Occipital lobe (tissue), 2 donors: ENCODE measurements around the gene IP6K3. TPM values are rescaled to one million over a fixed set of nuclear protein-coding genes. Genes with fewer than 3 reads are reported as not detected.
A peak's percentile ranks its signal among the peaks of the same experiment; 100 is the strongest.

Experiments used
- DNase-seq: peaks from one replicate; lab custom pipeline; 2025; lab: John Stamatoyannopoulos, UW
- total RNA-seq: library from RNA; depleted of rRNA; stranded (reverse); fragments of >200 nt; gene quantifications from one replicate; pipeline ENCODE4 v1.2.3, GENCODE V29; 2014

IP6K3 gene
- total RNA-seq, 1 donor from 2014 or later, result not detected

DNA sequence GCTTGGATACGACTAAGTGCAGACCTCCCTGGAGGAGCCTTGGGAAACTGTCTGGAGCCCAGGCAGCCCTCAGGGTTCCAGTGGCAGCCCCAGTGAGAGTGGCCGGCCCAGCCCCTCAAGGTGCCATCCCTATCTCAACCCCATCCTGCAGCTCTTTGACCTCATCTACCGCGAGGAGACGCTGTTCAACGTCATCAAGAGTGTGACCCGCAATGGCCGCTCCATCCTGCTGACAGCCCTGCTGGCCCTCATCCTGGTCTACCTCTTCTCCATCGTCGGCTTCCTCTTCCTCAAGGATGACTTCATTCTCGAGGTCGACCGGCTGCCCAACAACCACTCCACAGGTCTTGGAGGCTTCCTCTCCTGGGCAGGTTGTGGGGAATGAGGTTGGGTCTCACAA, 55.9 kb downstream of the IP6K3 start:
- no peak for DNase-seq

DNA sequence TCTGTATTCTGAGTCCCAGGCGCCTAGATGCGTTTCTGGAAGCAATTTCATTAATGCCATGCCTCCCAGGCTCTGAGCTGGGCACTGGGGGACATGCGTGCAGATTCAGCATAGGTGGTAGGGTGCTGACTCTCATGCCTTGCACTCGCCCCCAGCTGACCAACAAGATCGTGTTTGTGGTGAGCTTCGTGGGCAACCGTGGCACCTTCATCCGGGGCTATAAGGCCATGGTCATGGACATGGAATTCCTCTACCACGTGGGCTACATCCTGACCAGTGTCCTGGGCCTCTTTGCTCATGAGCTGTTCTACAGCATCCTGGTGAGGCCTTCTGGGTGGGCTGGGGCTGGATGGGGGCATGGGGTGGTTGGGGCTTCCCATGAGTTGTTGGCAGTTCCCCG, 56.8 kb downstream of the IP6K3 start:
- DNase-seq, result no peak

DNA sequence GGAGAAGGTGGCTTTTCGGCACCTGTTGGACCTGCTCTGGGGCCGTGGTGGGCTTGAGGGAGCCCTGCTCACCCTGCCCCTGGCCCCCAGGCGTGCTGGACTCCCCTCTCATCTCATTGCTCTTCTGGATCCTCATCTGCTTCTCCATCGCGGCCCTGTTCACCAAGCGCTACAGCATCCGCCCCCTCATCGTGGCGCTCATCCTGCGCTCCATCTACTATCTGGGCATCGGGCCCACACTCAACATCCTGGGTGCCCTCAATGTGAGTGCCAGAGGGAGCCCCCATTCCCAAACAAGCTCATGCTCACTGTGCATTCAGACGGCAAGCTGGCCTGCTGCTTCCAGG, 57.6 kb downstream of the IP6K3 start:
- no peak for DNase-seq

DNA sequence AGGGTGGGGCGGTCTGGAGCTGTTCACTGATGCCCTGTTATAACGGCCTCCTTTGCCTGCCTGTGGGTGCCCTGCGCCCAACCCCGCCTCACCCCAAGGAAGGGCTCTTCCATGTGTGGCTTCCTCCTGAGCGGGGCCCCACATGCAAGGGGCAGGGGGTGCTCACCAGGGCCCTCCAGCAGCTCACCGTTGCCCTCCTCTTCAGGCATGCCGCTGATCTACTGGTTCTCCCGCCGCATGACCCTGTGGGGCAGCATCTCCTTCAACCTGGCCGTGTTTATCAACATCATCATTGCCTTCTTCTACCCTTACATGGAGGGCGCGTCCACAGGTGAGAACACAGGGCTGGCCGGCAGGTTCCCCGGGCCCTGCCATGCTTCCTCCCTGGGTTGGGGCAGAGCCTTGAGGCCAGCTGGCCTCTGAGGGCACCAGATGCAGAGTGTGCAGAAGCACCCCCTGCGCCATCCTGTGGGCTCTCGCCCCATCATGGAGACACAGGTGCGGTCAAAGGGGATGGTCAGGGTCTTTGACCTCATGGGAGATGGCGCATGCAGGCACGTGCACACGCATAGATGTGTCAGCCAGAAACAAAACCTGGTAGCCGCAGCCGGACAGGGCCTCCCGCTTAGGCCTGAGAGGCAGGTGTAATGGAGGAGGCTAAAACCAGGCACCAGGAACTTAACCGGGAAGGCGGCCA, 58.1 kb downstream of the IP6K3 start:
- no peak for DNase-seq

DNA sequence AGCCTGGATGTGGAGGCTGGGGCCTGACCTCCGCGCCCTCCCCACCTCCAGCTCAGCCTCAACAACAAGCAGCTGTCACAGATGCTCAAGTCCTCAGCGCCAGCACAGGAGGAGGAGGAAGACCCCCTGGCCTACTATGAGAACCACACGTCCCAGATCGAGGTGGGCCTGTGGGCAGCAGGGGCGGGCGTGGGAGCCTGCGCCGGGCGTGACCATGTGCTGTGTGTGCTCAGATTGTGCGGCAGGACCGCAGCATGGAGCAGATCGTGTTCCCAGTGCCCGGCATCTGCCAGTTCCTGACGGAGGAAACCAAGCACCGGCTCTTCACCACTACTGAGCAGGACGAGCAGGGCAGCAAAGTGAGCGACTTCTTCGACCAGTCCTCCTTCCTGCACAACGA, 58.7 kb downstream of the IP6K3 start:
- DNase-seq, result no peak

DNA sequence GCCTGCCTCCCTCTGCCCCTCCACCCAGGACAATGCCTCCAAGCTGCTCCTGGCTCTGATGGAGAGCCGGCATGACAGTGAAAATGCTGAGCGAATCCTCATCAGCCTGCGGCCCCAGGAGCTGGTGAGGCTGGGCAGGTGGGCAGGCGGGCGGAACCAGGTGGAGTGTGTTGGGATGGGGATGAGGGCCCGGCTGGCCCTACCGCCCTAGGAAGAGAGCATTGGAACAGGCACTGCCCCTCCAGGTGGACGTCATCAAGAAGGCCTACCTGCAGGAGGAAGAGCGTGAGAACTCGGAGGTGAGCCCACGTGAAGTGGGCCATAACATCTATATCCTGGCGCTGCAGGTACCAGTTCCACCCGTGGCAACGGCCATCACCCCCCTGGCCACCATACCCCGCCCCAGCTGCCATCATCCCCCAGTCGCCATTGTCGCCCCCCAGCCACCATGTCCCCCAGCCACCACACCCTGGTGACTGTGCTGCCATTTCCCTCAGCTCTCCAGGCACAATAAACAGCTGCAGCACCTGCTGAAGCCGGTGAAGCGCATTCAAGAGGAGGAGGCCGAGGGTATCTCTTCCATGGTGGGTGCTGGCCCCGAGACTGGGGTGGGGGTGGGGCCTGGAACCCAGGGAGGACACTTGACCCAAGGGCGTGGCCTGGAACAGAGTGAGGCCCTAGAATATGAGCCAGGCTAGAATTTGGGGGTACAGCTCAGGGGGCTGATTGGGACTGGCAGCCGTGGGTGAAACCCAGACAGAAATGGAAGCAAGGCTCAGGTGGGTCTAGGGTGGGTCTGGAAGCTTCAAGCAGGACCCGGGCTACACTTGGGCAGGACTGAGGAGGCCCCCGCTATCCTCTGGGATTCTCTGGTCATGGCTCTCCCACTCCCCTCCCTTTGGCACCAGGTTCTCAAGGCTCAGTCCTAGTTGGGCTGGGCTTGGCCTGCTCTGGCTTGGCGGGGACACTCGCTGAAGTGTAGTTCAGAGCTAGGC, 59.4 kb downstream of the IP6K3 start:
- DNase-seq, result no peak

DNA sequence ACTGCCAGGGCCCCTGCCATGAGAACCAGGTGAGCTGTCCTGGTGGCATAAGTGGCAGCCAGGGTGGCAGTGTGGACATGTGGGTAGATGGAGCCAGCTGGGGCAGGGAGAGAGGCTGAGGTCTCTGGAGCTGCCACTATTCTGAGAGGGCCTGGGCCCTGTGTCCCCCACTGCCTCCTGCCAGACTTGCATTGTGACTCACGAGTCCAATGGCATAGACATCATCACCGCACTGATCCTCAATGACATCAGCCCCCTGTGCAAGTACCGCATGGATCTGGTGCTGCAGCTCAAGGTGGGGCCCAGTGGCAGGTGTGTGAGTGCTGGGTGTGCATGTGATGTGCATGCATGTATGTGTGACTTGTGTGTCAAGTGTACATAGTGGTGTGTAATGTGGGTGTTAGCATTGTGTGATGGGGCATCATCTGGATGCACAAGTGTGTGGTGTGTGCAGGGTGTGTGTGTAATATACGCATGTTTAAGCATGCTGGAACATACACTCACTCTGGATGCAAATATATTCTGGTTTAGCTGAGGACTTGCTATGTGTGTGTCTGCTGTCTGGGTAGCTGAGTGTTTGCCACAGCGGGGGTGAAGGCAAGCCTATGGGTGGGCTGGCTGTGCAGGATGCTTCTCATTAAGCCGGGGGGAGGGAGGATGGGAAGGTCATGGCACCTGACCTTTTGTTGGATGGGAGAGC, 60.3 kb downstream of the IP6K3 start:
- no peak for DNase-seq

DNA sequence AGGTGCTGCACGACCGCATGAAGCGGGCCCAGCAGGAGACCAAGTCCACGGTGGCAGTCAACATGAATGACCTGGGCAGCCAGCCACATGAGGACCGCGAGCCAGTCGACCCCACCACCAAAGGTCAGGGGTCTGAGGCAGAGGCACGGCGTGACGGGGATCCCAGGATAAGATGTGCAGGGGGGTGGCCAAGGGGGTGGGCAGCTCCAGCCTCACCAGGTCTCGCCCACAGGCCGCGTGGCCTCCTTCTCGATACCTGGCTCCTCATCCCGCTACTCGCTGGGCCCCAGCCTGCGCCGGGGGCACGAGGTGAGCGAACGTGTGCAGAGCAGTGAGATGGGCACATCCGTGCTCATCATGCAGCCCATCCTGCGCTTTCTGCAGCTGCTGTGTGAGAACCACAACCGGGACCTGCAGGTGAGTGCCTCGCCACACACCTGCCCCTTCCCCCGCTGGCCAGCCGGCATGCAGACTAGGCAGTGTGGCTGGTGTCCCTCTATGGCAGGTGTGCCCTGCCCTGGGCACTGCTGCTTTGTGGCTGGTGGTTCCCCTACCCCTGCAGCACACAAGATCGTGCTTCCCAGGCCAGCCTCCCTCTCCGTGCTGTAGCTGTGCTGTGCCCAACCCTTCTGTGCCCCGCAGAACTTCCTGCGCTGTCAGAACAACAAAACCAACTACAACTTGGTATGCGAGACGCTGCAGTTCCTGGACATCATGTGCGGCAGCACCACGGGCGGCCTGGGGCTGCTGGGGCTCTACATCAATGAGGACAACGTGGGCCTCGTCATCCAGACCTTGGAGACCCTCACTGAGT, 61.1 kb downstream of the IP6K3 start:
- no peak for DNase-seq

DNA sequence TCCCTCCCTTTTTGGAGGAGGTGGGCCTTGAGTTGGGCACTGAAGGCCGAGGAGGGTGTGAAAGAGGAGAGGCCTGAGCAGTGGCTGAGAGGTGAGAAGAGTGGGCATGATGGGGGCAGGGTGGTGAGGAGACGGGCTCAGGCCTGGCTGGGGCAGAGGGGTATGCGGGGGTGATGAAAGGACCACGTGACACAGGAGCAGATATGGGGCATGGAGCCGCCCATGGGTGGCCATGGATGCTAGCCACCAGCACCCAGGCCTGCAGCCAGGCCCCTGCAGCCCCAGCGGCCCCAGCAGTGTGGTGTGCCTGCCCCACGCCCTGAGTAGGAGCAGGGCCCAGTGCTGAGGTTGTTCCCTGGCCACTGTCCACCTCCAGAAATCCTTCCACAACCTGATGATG, 61.7 kb downstream of the IP6K3 start:
- no peak for DNase-seq

DNA sequence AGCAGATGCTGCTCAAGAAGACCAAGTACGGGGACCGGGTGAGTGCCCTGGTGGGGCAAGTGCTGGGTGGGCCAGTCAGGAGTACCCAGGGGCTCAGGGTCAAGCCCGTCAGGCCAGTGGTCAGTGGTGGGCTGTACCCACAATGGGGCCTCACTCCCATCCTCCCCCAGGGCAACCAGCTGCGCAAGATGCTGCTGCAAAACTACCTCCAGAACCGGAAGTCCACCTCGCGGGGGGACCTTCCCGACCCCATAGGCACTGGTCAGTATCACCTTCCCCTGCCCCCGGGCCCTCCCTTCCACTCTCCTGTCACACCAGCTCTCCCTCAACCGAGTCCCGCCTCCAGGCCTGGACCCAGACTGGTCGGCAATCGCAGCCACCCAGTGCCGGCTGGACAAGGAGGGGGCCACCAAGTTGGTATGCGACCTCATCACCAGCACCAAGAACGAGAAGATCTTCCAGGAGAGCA, 62.2 kb downstream of the IP6K3 start:
- DNase-seq, result no peak

DNA sequence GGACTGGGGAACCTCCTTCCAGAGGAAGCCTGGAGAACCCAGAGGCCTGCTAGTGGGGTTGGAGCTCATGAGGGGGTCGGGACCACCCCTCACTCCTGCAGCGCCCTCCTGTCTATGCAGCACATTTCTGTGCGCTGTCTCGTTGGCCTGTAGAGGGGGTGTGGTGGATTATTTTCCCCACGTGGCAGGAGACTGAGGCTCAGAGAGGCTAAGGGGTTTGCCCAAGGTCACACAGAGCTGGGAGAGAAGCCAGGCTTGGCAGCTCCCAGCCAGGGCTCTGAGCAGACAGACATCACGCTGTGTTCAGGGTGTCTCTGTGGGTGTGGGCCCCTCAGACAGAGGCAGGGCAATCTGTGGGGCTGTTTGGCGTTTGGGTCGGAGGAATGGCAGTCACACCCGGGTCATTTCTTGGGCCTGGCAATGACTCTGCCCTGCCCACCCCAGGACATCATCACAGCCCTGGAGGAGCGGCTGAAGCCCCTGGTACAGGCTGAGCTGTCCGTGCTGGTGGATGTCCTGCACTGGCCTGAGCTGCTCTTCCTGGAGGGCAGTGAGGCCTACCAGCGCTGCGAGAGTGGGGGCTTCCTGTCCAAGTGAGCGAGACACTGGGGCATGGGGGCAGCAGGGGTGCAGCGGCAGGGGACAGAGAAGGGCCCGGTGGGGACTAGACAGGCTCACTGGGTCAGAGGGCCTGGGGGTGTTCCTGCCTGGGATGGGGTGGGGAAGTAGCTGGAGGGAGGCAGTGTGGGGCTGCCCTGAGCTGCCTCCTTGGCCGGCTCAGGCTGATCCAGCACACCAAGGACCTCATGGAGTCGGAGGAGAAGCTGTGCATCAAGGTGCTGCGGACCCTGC, 62.9 kb downstream of the IP6K3 start:
- DNase-seq, result no peak

DNA sequence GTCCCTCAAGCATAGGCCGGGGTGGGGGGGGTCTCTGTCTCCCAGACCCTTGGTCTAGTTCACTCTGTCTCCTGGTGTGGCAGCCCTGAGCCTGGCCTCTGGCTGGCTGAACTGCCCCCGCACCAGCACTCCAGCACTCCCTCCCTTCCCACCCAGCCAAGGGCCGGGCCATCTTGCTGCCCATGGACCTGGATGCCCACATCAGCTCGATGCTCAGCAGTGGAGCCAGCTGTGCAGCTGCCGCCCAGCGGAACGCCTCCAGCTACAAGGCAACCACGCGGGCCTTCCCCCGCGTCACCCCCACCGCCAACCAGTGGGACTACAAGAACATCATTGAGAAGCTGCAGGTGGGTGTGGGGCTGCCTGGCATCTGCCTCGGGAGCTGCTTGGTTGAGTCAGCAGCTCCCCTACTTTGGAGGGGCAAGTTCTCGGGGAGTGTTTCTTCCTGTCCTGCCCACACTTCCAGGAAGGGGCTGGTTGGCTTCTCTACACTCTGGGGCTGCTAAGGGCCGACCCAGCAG, 63.6 kb downstream of the IP6K3 start:
- peak; percentile 64 for DNase-seq

DNA sequence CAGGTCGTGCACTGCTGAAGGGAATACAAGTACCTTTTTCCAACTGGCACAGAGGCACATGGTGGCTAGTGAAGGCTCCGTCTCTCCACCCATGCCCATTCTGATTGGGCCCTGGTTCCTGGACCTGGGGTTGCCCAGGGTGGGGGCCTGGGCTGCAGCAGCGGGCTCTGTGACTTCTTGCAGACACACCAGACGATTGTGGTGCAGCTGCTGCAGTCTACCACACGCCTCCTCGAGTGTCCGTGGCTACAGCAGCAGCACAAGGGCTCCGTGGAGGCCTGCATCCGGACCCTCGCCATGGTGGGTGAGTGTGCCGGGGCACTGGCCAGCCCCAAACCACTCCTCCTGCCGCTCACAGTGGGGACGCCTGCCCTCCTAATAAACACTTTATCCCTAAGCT, 64.4 kb downstream of the IP6K3 start:
- DNase-seq, result no peak

DNA sequence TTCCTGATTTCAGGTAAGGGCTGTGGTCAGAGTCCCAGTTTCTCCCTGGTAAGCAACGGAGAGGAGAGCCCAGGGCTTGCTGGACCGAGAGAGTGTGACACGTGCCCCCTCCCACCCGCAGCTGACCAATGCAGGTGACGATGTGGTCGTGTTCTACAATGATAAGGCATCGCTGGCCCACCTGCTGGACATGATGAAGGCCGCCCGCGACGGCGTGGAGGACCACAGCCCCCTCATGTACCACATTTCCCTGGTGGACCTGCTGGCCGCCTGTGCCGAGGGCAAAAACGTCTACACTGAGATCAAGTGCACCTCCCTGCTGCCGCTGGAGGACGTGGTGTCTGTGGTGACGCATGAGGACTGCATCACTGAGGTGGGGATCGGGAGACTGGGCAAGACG, 66.9 kb downstream of the IP6K3 start:
- DNase-seq, result no peak

DNA sequence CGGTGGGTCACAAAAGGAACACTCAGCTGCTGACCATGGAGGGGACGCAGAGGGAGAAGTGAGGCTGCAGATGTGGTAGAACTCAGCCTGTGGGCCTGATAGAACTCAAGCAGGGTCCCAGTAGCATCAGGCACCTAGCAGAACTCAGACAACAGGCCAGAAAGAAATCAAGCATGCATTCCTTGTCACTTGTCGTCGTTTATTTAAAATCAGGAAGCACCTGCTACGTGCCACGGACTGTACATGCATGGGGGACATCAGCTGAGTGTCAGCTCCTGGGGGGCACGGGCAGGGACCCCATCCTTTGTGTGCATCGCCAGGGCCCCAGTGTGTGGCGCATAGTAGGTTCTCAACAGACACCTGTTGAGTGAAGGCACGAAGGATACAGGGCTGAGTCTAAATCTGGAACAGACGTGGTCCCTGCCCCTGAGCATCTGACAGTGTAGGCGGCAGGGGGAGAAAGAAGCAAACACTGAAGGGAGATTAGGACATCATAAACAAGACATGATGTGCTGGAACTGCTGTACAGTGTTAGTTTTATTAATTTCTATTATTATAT, 67.7 kb downstream of the IP6K3 start:
- no peak for DNase-seq

DNA sequence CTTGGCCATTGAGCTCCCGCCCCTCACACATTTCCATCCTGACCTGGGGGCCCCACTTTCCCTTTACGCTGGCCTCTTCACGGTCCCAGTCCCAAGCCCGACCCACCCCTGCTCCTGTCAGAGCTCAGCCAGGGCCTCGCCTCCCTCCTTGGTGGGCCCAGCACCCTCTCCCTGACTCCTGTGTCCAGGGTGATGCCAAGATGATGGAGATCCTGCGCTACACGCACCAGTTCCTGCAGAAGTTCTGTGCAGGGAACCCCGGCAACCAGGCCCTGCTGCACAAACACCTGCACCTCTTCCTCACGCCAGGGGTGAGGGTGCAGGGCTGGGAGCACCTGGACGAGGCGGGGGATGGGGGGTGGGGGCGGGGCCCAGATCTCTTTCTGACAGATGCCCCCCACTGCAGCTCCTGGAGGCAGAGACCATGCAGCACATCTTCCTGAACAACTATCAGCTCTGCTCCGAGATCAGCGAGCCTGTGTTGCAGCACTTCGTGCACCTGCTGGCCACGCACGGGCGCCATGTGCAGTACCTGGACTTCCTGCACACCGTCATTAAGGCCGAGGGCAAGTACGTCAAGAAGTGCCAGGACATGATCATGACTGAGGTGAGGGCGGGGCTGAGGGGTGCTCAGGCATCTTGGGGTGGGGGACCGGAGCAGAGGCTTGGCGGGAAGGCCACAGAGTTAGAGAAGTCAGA, 68.3 kb downstream of the IP6K3 start:
- no peak for DNase-seq

DNA sequence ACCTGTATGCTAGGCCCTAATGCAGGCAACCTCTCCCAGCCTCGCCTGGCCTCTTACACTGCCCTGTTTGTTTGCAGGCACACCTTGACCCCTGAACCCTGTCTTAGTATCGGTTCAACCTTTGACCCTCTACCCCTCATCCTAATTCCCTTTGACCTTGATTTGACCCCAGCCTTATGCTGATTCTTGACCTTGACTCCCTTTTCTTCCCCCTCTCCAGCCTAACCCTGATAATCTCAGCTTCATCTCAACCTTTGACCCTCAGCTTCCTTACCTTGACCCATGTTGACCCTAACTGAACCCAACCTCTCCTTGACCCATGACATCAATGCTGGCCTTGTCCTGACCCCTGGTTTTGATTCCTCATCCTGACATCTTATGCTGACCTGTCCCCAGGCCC, 69.0 kb downstream of the IP6K3 start:
- DNase-seq, result no peak

DNA sequence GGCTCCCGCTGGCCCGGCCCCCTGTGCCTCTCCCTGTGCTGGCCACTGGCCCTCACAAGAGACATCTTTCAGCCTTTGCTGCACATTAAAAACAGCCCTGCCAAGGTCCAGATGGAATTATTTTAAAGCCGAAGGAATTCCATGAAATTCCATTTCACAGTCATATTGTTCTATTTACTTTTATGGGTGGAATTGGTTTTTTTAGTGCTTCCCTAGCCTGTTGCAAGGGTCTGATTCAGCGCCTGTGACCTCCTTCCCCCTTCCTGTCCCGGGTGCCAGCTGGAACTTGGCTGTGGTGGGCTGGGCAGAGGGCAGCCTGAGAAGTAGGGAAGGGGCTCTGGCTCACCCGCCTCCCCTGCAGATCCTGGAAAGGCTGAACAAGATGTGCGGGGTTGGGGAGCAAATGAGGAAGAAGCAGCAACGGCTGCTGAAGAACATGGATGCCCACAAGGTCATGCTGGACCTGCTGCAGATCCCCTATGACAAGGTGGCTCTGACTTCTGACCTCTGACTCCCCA, 69.5 kb downstream of the IP6K3 start:
- no peak for DNase-seq
